ENCODE results near the gene TMEM132C.

The TMEM132C gene

DNA sequence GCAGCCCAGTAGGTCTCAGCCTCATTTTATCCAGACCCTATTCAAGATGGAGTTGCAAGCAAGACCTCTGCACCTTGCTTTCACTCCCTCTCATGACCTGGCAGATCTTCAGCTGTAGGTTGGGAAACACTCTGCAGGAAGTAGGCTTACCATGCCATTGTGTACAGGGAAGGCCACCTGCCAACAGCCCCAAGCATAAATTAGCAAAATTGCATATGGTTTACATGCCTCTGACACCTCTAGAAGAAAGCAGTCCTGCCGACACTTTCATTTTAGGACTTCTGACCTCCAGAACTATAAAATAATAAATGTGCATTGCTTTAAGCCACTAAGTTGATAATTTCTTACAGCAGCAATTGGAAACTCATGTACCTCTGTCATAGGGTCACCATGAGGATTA, 459.9 kb downstream of the TMEM132C start:
- Histone ChIP-seq H3K4me3 (no peak overlapping the region), H3K27me3 (no peaks in the 10 kb centered on the region), H3K9ac (no peak overlapping the region), H3K36me3 (no peaks in the 10 kb centered on the region), H3K4me2 (peak overlapping the region in 2 of 11 experiments; percentile 2 to 4; a peak in 2 of 22 replicates), H3K9me3 (replicated peaks in 1 of 11) (peaks cover 0 to under 1% (median 0%) of the 10 kb centered on the region in 11 experiments; a peak in 1 of 22 replicates), H4K20me1 (no peaks in the 10 kb centered on the region), H3K4me1 (peaks cover 0 to 23% (median 12%) of the 10 kb centered on the region in 10 experiments; a peak in 16 of 20 replicates), H3K27ac (no peak overlapping the region)
- no peak for TF ChIP-seq Cebpa-rat (IDR thresholded peaks at IDR 0.05)

- H3K4me2 ChIP-seq: peak overlapping the region in 3 of 11 experiments; percentile 2 to 4 (median 3); a peak in 2 of 22 replicates
- H3K4me1 ChIP-seq: peaks cover 0 to 24% (median 12%) of the 10 kb centered on the region in 10 experiments; a peak in 16 of 20 replicates
- no peak overlapping the region for H3K9ac ChIP-seq
- H3K9me3 ChIP-seq (replicated peaks in 1 of 11): peaks cover 0 to 6% (median 0%) of the 10 kb centered on the region in 11 experiments; a peak in 1 of 22 replicates
- no peaks in the 10 kb centered on the region for H3K27me3 ChIP-seq
- H4K20me1 ChIP-seq: no peaks in the 10 kb centered on the region
- no peak overlapping the region for H3K4me3 ChIP-seq
- H3K27ac ChIP-seq: no peak overlapping the region
- H3K36me3 ChIP-seq: no peaks in the 10 kb centered on the region
- TF ChIP-seq Cebpa-rat (IDR thresholded peaks at IDR 0.05): no peak
Observed at GRCh38 chr12:128727461-128727860, 460.5 kb downstream of the TMEM132C start.

DNA sequence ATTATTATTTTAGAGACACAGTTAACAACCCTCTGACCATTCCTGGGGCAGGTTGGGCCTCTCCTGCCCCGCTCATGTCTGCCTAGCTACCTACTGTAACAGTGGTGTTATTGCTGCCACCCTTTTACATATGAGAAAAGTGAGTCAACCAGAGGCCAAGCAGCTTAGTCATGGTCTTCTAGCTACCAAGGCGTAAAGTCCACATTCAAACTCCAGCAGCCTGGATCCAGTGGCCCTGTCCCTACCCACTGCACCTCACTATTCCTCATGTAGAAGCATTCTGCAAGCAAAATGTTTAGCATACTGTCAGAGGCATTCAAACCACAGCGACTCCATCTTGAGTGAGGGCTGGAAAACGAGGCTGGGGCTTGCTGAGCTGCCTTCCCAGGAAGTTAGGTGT, 461.0 kb downstream of the TMEM132C start:
- no peak overlapping the region for H3K9ac ChIP-seq
- peaks cover 0 to 24% (median 12%) of the 10 kb centered on the region in 10 experiments; a peak in 16 of 20 replicates for H3K4me1 ChIP-seq
- no peak for TF ChIP-seq Cebpa-rat (IDR thresholded peaks at IDR 0.05)
- no peak overlapping the region for H3K4me2 ChIP-seq
- H3K4me3 ChIP-seq: no peak overlapping the region
- H3K27me3 ChIP-seq: no peaks in the 10 kb centered on the region
- H3K36me3 ChIP-seq: no peaks in the 10 kb centered on the region
- peaks cover 0 to 11% (median 0%) of the 10 kb centered on the region in 11 experiments; a peak in 1 of 22 replicates for H3K9me3 ChIP-seq (replicated peaks in 1 of 11)
- no peaks in the 10 kb centered on the region for H4K20me1 ChIP-seq
- H3K27ac ChIP-seq: no peak overlapping the region

DNA sequence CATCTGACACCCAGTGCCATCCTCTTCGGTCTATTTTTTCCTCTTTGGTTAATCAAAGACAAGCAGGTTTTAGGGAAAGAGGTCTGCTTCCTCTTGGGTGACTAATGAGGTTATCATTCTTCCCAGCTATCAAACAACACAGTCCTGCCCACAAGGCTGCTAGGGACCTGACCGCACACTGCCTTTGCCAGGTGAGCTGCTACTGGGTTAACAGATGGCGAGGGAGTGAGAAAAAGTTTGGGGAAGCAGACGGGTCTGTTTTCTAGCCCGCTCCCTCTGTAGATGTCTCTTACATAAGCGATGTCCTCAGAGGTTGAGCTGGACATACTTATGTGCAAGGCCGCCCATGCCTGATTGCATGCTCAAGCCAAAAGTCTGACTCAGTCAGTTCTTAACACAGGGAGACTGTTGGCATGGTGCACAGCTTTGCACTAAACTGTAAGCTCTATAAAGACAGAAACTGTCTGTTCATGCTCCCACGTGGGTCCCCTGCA, 462.7 kb downstream of the TMEM132C start:
- no peak overlapping the region for H3K4me2 ChIP-seq
- TF ChIP-seq Cebpa-rat (IDR thresholded peaks at IDR 0.05): no peak
- no peak overlapping the region for H3K4me3 ChIP-seq

GRCh38 chr12:128734371-128734770, 467.4 kb downstream of the TMEM132C start:
- Histone ChIP-seq H3K4me3 (no peak overlapping the region), H3K36me3 (no peaks in the 10 kb centered on the region; a peak in 1 of 22 replicates), H3K27me3 (no peaks in the 10 kb centered on the region), H4K20me1 (no peaks in the 10 kb centered on the region), H3K9ac (no peak overlapping the region), H3K4me2 (no peak overlapping the region), H3K4me1 (peaks cover 0 to 6% (median 0%) of the 10 kb centered on the region in 10 experiments; a peak in 2 of 20 replicates), H3K27ac (no peak overlapping the region), H3K9me3 (replicated peaks in 1 of 11) (peaks cover 4 to 18% (median 7%) of the 10 kb centered on the region in 11 experiments; a peak in 21 of 22 replicates)
- TF ChIP-seq Cebpa-rat (IDR thresholded peaks at IDR 0.05): no peak

More for the DNA sequence above, 462.7 kb downstream of the TMEM132C start:
- Histone ChIP-seq H3K9me3 (replicated peaks in 1 of 11) (peaks cover 0 to 11% (median 0%) of the 10 kb centered on the region in 11 experiments; a peak in 1 of 22 replicates), H3K9ac (no peak overlapping the region), H3K36me3 (no peaks in the 10 kb centered on the region), H3K4me1 (peaks cover 0 to 17% (median 6%) of the 10 kb centered on the region in 10 experiments; a peak in 16 of 20 replicates), H3K27ac (no peak overlapping the region), H4K20me1 (no peaks in the 10 kb centered on the region), H3K27me3 (no peaks in the 10 kb centered on the region)

GRCh38 chr12:128737292-128737966, 470.5 kb downstream of the TMEM132C start:
- H3K9me3 ChIP-seq (replicated peaks in 1 of 11): peaks cover 14 to 22% (median 17%) of the 10 kb centered on the region in 11 experiments
- H3K9ac ChIP-seq: no peak overlapping the region
- no peak overlapping the region for H3K4me2 ChIP-seq
- H3K4me3 ChIP-seq: no peak overlapping the region
- no peaks in the 10 kb centered on the region for H3K27me3 ChIP-seq
- no peak for TF ChIP-seq Cebpa-rat (IDR thresholded peaks at IDR 0.05)
- no peaks in the 10 kb centered on the region; a peak in 1 of 22 replicates for H3K36me3 ChIP-seq
- H4K20me1 ChIP-seq: no peaks in the 10 kb centered on the region
- no peak overlapping the region for H3K27ac ChIP-seq
- peaks cover 0 to 5% (median 0%) of the 10 kb centered on the region in 10 experiments; a peak in 1 of 20 replicates for H3K4me1 ChIP-seq

DNA sequence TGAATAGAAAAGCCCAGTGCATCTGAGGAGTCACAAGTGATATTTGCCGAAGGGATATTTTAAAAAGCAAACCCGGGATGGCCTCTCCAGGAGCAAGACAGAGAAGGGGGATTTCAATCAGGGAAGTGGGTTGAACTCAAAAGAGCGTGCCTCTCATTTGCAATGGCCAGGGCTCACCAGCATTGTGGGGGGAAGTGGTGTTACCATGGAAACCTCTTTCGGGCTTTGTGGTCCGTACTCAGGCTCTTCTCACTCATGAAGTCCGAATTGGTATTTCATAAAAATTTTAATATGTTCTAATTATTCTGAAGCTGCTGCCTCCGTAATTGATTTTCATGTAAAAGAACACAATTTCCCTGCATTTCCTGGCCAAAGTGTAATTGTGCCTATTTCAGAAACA, 476.9 kb downstream of the TMEM132C start:
- Histone ChIP-seq H3K4me3 (no peak overlapping the region), H3K36me3 (no peaks in the 10 kb centered on the region; a peak in 1 of 22 replicates), H3K9ac (no peak overlapping the region), H3K27me3 (no peaks in the 10 kb centered on the region), H3K4me1 (peaks cover 12 to 51% (median 31%) of the 10 kb centered on the region in 10 experiments; a peak in 19 of 20 replicates), H3K4me2 (peak overlapping the region in 7 of 11 experiments; percentile 1 to 43 (median 16); a peak in 9 of 22 replicates), H3K9me3 (replicated peaks in 1 of 11) (peaks cover 13 to 17% (median 15%) of the 10 kb centered on the region in 11 experiments), H4K20me1 (no peaks in the 10 kb centered on the region), H3K27ac (no peak overlapping the region)
- TF ChIP-seq Cebpa-rat (IDR thresholded peaks at IDR 0.05): no peak

DNA sequence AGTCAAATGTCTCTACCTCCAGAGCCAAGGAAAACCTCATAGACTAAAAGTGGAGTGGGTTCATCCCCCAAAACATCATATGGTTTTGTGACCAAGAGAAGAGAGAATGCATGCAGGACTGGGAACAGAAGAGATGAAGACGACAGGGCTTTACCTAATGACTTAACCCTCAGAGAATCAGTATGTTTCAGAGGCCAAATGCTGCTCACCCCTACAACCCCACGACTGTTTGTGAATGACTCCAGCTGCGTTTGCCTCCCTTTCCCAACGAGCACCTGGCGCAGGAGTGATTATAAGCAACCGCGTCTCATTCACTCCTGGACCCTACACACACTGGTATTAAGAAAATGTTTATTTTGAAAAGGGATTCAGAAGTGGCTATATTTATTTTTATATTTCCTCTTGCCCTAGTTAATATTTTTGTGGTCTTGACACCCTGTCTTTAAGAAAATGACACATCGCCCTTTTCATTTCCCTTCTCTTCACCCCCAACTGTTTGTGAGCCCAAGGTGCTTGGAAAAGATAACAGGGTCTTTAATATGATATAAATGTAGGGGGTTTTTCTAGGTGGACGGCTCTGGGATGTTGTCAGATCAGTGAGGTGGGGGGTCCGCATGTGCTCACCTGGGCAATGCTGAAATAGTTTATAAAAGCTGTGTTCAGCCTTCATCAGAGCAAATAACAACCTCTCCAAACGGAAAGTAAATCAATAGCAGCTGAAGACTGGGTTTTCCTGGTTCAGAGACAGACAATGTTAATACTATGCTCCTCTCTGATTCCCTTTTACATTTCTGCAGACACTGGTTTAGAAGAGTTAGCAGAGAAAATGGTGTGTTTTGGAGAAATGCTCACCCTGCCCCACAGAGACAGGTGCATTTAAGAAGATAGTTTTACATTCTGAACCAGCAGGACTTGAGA, 479.1 kb downstream of the TMEM132C start:
- H3K27ac ChIP-seq: no peak overlapping the region
- peak overlapping the region; percentile 4 to 92 (median 76); a peak in 21 of 22 replicates for H3K4me2 ChIP-seq
- peaks cover 12 to 51% (median 31%) of the 10 kb centered on the region in 10 experiments; a peak in 19 of 20 replicates for H3K4me1 ChIP-seq
- H4K20me1 ChIP-seq: no peaks in the 10 kb centered on the region
- TF ChIP-seq Cebpa-rat (IDR thresholded peaks at IDR 0.05): no peak
- H3K36me3 ChIP-seq: no peaks in the 10 kb centered on the region
- H3K9me3 ChIP-seq (replicated peaks in 1 of 11): no peaks in the 10 kb centered on the region
- H3K27me3 ChIP-seq: no peaks in the 10 kb centered on the region
- H3K4me3 ChIP-seq: no peak overlapping the region
- no peak overlapping the region for H3K9ac ChIP-seq
